WTC11 (cell line): ENCODE measurements around the gene VPS35L.
A peak's percentile ranks its signal among the peaks of the same experiment; 100 is the strongest.

ENCODE experiments used
- ARID4B ChIP-seq: sonication (generic); formaldehyde crosslinking; IDR thresholded peaks from 2 replicates; pipeline ENCODE4 v1.8.0; 2023; ENCODE audit warnings: missing genetic modification reagents, mild to moderate bottlenecking, borderline replicate concordance
- CREB1 ChIP-seq: sonication (generic); formaldehyde crosslinking; IDR thresholded peaks from 2 replicates; pipeline ENCODE4 v1.8.0; 2023; ENCODE audit warnings: mild to moderate bottlenecking, missing genetic modification reagents
- CTCF ChIP-seq: fragments of 200-600 bp; IDR thresholded peaks from 2 replicates; pipeline ENCODE4 v1.8.0; 2022; ENCODE audit warnings: antibody characterized with exemption
- ETV6 ChIP-seq: sonication (generic); formaldehyde crosslinking; IDR thresholded peaks from 2 replicates; pipeline ENCODE4 v1.8.1; 2022; ENCODE audit warnings: mild to moderate bottlenecking, missing genetic modification reagents
- JUN ChIP-seq: sonication (generic); formaldehyde crosslinking; IDR thresholded peaks from 2 replicates; pipeline ENCODE4 v1.8.0; 2023; ENCODE audit warnings: mild to moderate bottlenecking, missing genetic modification reagents
- ZNF423 ChIP-seq: fragments of 250-450 bp; sonication (Bioruptor Pico); IDR thresholded peaks from 2 replicates; pipeline ENCODE4 v2.1.2; 2022; ENCODE audit warnings: mild to moderate bottlenecking, moderate library complexity

- TF ChIP-seq JUN (CRISPR knock-in tag), result no peak
- no peak for TF ChIP-seq ARID4B (CRISPR knock-in tag)
- no peak for TF ChIP-seq ZNF423 (CRISPR knock-in tag)
- TF ChIP-seq CREB1 (CRISPR knock-in tag), result no peak
- no peak for TF ChIP-seq ETV6 (CRISPR knock-in tag)
- peak; percentile 60 for TF ChIP-seq CTCF
Observed at GRCh38 chr16:19559242-19559910, 3.9 kb downstream of the VPS35L start.
